ENCODE data around the gene ING2. TPM values are rescaled to one million over a fixed set of nuclear protein-coding genes. Genes with fewer than 3 reads are reported as not detected.

Gene ING2
- total RNA-seq, 1 donor from 2014 or later, result 12.2 TPM

- Mint-ChIP-seq H3K27ac (ENCODE audit: unreplicated experiment) (no peak overlapping the region), H3K36me3 (ENCODE audit: low read depth, unreplicated experiment) (peaks cover 11% of the 10 kb centered on the region), H3K4me1 (ENCODE audit: unreplicated experiment) (peaks cover 7% of the 10 kb centered on the region), H3K4me3 (ENCODE audit: unreplicated experiment) (no peak overlapping the region), H3K27me3 (ENCODE audit: unreplicated experiment) (peaks cover 2% of the 10 kb centered on the region), H3K9me3 (ENCODE audit: unreplicated experiment) (peaks cover 9% of the 10 kb centered on the region)
- TF ChIP-seq CTCF (IDR thresholded peaks at IDR 0.05; ENCODE audit: unreplicated experiment), result no peak
- DNase-seq (ENCODE audit: low spot score), result no peak
Observed at GRCh38 chr4:183467246-183467645, 37.6 kb upstream of the ING2 start.

GRCh38 chr4:183468210-183469095, 36.4 kb upstream of the ING2 start:
- peaks cover 2% of the 10 kb centered on the region for H3K27me3 Mint-ChIP-seq (ENCODE audit: unreplicated experiment)
- TF ChIP-seq CTCF (IDR thresholded peaks at IDR 0.05; ENCODE audit: unreplicated experiment), result no peak

GRCh38 chr4:183469285-183469684, 35.6 kb upstream of the ING2 start:
- H3K27me3 Mint-ChIP-seq (ENCODE audit: unreplicated experiment), result peaks cover 2% of the 10 kb centered on the region

More at GRCh38 chr4:183468210-183469095, 36.4 kb upstream of the ING2 start:
- Mint-ChIP-seq H3K27ac (ENCODE audit: unreplicated experiment) (no peak overlapping the region), H3K36me3 (ENCODE audit: low read depth, unreplicated experiment) (peaks cover 11% of the 10 kb centered on the region), H3K4me3 (ENCODE audit: unreplicated experiment) (no peak overlapping the region), H3K4me1 (ENCODE audit: unreplicated experiment) (peaks cover 15% of the 10 kb centered on the region), H3K9me3 (ENCODE audit: unreplicated experiment) (peaks cover 9% of the 10 kb centered on the region)
- DNase-seq (ENCODE audit: low spot score), result no peak

GRCh38 chr4:183469936-183470335, 34.9 kb upstream of the ING2 start:
- peaks cover 15% of the 10 kb centered on the region for H3K4me1 Mint-ChIP-seq (ENCODE audit: unreplicated experiment)
- H3K27me3 Mint-ChIP-seq (ENCODE audit: unreplicated experiment), result peaks cover 2% of the 10 kb centered on the region
- H3K27ac Mint-ChIP-seq (ENCODE audit: unreplicated experiment), result no peak overlapping the region
- DNase-seq (ENCODE audit: low spot score), result no peak
- H3K4me3 Mint-ChIP-seq (ENCODE audit: unreplicated experiment), result no peak overlapping the region
- peaks cover 8% of the 10 kb centered on the region for H3K36me3 Mint-ChIP-seq (ENCODE audit: low read depth, unreplicated experiment)
- H3K9me3 Mint-ChIP-seq (ENCODE audit: unreplicated experiment), result peaks cover 9% of the 10 kb centered on the region
- TF ChIP-seq CTCF (IDR thresholded peaks at IDR 0.05; ENCODE audit: unreplicated experiment), result no peak

More at GRCh38 chr4:183469285-183469684, 35.6 kb upstream of the ING2 start:
- Mint-ChIP-seq H3K36me3 (ENCODE audit: low read depth, unreplicated experiment) (peaks cover 8% of the 10 kb centered on the region), H3K27ac (ENCODE audit: unreplicated experiment) (no peak overlapping the region), H3K4me3 (ENCODE audit: unreplicated experiment) (peak overlapping the region; percentile 44), H3K9me3 (ENCODE audit: unreplicated experiment) (peaks cover 9% of the 10 kb centered on the region), H3K4me1 (ENCODE audit: unreplicated experiment) (peaks cover 15% of the 10 kb centered on the region)
- no peak for TF ChIP-seq CTCF (IDR thresholded peaks at IDR 0.05; ENCODE audit: unreplicated experiment)
- no peak for DNase-seq (ENCODE audit: low spot score)

GRCh38 chr4:183470821-183471220, 34.0 kb upstream of the ING2 start:
- TF ChIP-seq CTCF (IDR thresholded peaks at IDR 0.05; ENCODE audit: unreplicated experiment), result no peak
- H3K4me3 Mint-ChIP-seq (ENCODE audit: unreplicated experiment), result no peak overlapping the region
- peaks cover 9% of the 10 kb centered on the region for H3K9me3 Mint-ChIP-seq (ENCODE audit: unreplicated experiment)
- peaks cover 8% of the 10 kb centered on the region for H3K36me3 Mint-ChIP-seq (ENCODE audit: low read depth, unreplicated experiment)
- peaks cover 2% of the 10 kb centered on the region for H3K27me3 Mint-ChIP-seq (ENCODE audit: unreplicated experiment)
- no peak overlapping the region for H3K27ac Mint-ChIP-seq (ENCODE audit: unreplicated experiment)
- DNase-seq (ENCODE audit: low spot score), result no peak
- H3K4me1 Mint-ChIP-seq (ENCODE audit: unreplicated experiment), result peaks cover 13% of the 10 kb centered on the region
